Caco-2 (cell line): Measurements from ENCODE around the gene TMEM222. TPM values are rescaled to one million over a fixed set of nuclear protein-coding genes. Genes with fewer than 3 reads are reported as not detected.

Experiments used
- BruUV-seq: library from RNA; stranded (reverse); fragments of 400-500 nt; replicated peaks from 2 replicates; lab custom pipeline; 2021; lab: Mats Ljungman, UMichigan
- CTCF ChIA-PET: fragments of 300-600 bp; sonication (Branson Sonifier 250); formaldehyde crosslinking; loops from one replicate; lab custom pipeline; 2022; ENCODE audit warnings: antibody characterized with exemption; lab: Charles Lee
- POLR2A ChIA-PET: fragments of 300-600 bp; sonication (Branson Sonifier 250); formaldehyde crosslinking; loops from one replicate; lab custom pipeline; 2022; ENCODE audit warnings: antibody characterized with exemption; lab: Charles Lee
- DNase-seq, 2 experiments: peaks; one replicate each; pipeline versions ENCODE4 v3.0.0 to v3.0.0-alpha.2; 2020 to 2022
- H3K27me3 ChIP-seq: replicated peaks from 2 replicates; pipeline ENCODE4 v1.6.0; 2011; ENCODE audit warnings: low read length; ENCODE audit not compliant: control insufficient read depth, insufficient read depth
- H3K36me3 ChIP-seq: 2 replicates; pipeline ENCODE4 v1.5.1; 2011; ENCODE audit warnings: low read length; ENCODE audit not compliant: control insufficient read depth, insufficient read depth
- H3K4me1 ChIP-seq: fragments of 250-450 bp; sonication (Bioruptor Pico); 2 replicates; pipeline ENCODE4 v1.5.1; 2020; ENCODE audit warnings: mild to moderate bottlenecking
- H3K4me3 ChIP-seq: 2 replicates; pipeline ENCODE4 v1.5.1; 2011; ENCODE audit warnings: low read depth, mild to moderate bottlenecking, control low read depth, low read length
- H3K9me3 ChIP-seq: fragments of 250-450 bp; sonication (Bioruptor Pico); 2 replicates; pipeline ENCODE4 v1.5.1; 2020; ENCODE audit warnings: mild to moderate bottlenecking, moderate library complexity
- H3K27ac Mint-ChIP-seq: one replicate; pipeline ENCODE4 v1.8.0; 2022; ENCODE audit warnings: mixed read lengths; ENCODE audit not compliant: unreplicated experiment
- H3K27me3 Mint-ChIP-seq: one replicate; pipeline ENCODE4 v1.8.0; 2022; ENCODE audit warnings: mixed read lengths; ENCODE audit not compliant: insufficient read depth, unreplicated experiment
- H3K36me3 Mint-ChIP-seq: one replicate; pipeline ENCODE4 v1.8.0; 2022; ENCODE audit warnings: mild to moderate bottlenecking, mixed read lengths; ENCODE audit not compliant: insufficient read depth, unreplicated experiment
- H3K4me1 Mint-ChIP-seq: one replicate; pipeline ENCODE4 v1.8.0; 2022; ENCODE audit warnings: low read depth, mixed read lengths; ENCODE audit not compliant: unreplicated experiment
- H3K4me3 Mint-ChIP-seq: one replicate; pipeline ENCODE4 v1.8.0; 2022; ENCODE audit warnings: mild to moderate bottlenecking, moderate library complexity, mixed read lengths; ENCODE audit not compliant: unreplicated experiment
- H3K9me3 Mint-ChIP-seq: one replicate; pipeline ENCODE4 v1.8.0; 2022; ENCODE audit warnings: mixed read lengths; ENCODE audit not compliant: unreplicated experiment
- intact Hi-C: fragments of 100-400 bp; cut with micrococcal nuclease; formaldehyde crosslinking; loops from one replicate; pipeline ENCODE4 v1.10.0; 2022; ENCODE audit not compliant: unreplicated experiment
- total RNA-seq: library from RNA; stranded (reverse); gene quantifications from 2 replicates; pipeline ENCODE4 v1.2.3, GENCODE V29; 2022
- TF ChIP-seq, protein P1 (sequence below), 2 experiments: fragments of 200-600 bp in 1 of 2; IDR thresholded peaks; 1 replicate in 1 of 2; 2 replicates in 1 of 2; pipeline versions ENCODE4 v1.5.1 to v1.8.0; 2011 to 2022; ENCODE audit warnings: antibody characterized with exemption in 1 of 2, control low read depth in 1 of 2, inconsistent platforms in 1 of 2, low read depth in 1 of 2, low read length in 1 of 2, mild to moderate bottlenecking in 1 of 2, moderate library complexity in 1 of 2; ENCODE audit not compliant: insufficient read depth in 1 of 2, severe bottlenecking in 1 of 2, unreplicated experiment in 1 of 2

The TMEM222 gene
- total RNA-seq, 1 experiment from 2014 or later = 32.3 TPM

DNA sequence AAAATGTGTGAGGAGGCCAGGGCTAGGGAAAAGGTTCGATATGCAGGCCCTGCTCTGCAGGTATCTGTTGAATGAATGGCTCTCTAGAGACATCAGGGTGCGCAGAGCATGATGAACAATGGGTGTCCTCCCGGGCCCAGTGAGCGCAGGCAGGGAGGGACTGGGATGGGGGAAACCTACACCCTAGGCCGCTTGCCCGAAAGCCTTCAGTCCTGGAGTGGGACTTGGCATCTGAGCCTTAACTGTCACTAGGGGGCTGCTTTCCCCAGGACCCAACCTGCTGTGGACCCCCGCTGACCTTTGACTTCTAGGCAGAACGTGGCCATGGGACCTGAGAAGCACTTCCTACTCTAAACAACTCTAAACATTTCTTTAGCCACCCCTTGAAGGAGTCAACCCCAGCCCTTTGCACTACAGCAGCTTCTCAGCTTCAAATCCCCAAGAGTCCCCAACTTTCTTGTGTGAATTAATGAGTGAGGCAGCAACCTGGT, 45.2 kb downstream of the TMEM222 start:
- H3K27me3 ChIP-seq = no peaks in the 10 kb centered on the region
- peak overlapping the region; percentile 64 for H3K27ac Mint-ChIP-seq
- H3K4me3 Mint-ChIP-seq = peak overlapping the region; percentile 74
- peaks cover 7% of the 10 kb centered on the region for H3K4me1 Mint-ChIP-seq
- CTCF ChIA-PET = interaction anchor here (0.5 to 3.2 kb wide), 7 partner anchors 13 to 296 kb away, joined by 5 to 28 read pairs (median 9); no protein-coding TSS in a partner anchor
- no TSS peak for BruUV-seq
- H3K4me1 ChIP-seq = peaks cover 16% of the 10 kb centered on the region
- POLR2A ChIA-PET = no interaction called here
- DNase-seq = no peak
- H3K9me3 Mint-ChIP-seq = no peaks in the 10 kb centered on the region
- H3K9me3 ChIP-seq = no peaks in the 10 kb centered on the region
- intact Hi-C loops = no loop called here
- peak overlapping the region; percentile 46 for H3K4me3 ChIP-seq
- TF ChIP-seq, protein P1, sequence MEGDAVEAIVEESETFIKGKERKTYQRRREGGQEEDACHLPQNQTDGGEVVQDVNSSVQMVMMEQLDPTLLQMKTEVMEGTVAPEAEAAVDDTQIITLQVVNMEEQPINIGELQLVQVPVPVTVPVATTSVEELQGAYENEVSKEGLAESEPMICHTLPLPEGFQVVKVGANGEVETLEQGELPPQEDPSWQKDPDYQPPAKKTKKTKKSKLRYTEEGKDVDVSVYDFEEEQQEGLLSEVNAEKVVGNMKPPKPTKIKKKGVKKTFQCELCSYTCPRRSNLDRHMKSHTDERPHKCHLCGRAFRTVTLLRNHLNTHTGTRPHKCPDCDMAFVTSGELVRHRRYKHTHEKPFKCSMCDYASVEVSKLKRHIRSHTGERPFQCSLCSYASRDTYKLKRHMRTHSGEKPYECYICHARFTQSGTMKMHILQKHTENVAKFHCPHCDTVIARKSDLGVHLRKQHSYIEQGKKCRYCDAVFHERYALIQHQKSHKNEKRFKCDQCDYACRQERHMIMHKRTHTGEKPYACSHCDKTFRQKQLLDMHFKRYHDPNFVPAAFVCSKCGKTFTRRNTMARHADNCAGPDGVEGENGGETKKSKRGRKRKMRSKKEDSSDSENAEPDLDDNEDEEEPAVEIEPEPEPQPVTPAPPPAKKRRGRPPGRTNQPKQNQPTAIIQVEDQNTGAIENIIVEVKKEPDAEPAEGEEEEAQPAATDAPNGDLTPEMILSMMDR (IDR thresholded peaks at IDR 0.05; ENCODE audit: insufficient read depth in 1 of 2, low read depth in 1 of 2, low read length in 1 of 2, severe bottlenecking in 1 of 2, unreplicated experiment in 1 of 2) = no peak
- H3K36me3 Mint-ChIP-seq = peaks cover 12% of the 10 kb centered on the region
- H3K27me3 Mint-ChIP-seq = no peaks in the 10 kb centered on the region
- no peaks in the 10 kb centered on the region for H3K36me3 ChIP-seq

DNA sequence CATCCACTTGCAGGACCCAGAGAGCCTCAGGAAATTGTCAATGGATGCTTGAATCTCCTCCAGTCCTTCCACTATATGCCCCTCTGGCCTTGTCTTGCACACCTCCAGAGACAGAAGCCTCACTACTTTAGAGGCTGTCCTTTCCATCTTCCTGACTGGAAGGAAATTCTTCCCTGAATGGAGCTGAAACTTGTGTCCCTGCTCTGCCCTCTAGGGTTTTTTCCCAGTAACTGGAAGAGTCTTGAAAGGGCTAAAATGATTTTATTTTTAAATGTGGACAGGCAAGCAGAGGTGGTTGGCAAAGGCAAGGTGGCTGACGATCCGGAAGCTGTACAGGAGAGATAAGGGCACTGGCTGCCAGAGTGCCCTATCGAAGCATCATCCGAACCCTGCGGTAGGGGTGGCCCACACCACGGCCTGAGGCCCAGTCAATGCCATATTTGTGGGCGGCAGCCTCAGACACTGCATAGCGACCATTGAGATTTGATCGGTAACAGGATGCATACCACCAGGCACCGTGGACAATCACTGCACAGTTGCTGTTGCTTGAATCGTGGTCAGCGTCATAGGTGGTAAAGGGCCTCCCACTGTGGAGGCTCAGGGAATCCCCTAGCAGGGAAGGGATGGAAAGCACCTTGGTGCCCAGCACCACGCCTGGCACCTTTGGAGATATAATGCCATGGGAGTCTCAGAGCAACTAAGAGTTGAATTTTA, 47.1 kb downstream of the TMEM222 start:
- Mint-ChIP-seq H3K9me3 (no peaks in the 10 kb centered on the region), H3K4me3 (peak overlapping the region; percentile 44), H3K27me3 (no peaks in the 10 kb centered on the region), H3K4me1 (peaks cover 5% of the 10 kb centered on the region), H3K36me3 (peaks cover 12% of the 10 kb centered on the region), H3K27ac (no peak overlapping the region)
- ChIA-PET POLR2A (no interaction called here), CTCF (interaction anchor here (0.6 to 1.5 kb wide), 4 partner anchors 10 to 36 kb away, joined by 3 to 4 read pairs (median 3); partner anchors contain the start of gene CD164L2)
- TF ChIP-seq, protein P1 (IDR thresholded peaks at IDR 0.05; ENCODE audit: insufficient read depth in 1 of 2, low read depth in 1 of 2, low read length in 1 of 2, severe bottlenecking in 1 of 2, unreplicated experiment in 1 of 2) = peak in 1 of 2 experiments; percentile 12
- no peak for DNase-seq
- intact Hi-C loops = no loop called here
- BruUV-seq = no TSS peak
- Histone ChIP-seq H3K4me1 (peaks cover 16% of the 10 kb centered on the region), H3K36me3 (no peaks in the 10 kb centered on the region), H3K4me3 (no peak overlapping the region), H3K9me3 (no peaks in the 10 kb centered on the region), H3K27me3 (no peaks in the 10 kb centered on the region)

DNA sequence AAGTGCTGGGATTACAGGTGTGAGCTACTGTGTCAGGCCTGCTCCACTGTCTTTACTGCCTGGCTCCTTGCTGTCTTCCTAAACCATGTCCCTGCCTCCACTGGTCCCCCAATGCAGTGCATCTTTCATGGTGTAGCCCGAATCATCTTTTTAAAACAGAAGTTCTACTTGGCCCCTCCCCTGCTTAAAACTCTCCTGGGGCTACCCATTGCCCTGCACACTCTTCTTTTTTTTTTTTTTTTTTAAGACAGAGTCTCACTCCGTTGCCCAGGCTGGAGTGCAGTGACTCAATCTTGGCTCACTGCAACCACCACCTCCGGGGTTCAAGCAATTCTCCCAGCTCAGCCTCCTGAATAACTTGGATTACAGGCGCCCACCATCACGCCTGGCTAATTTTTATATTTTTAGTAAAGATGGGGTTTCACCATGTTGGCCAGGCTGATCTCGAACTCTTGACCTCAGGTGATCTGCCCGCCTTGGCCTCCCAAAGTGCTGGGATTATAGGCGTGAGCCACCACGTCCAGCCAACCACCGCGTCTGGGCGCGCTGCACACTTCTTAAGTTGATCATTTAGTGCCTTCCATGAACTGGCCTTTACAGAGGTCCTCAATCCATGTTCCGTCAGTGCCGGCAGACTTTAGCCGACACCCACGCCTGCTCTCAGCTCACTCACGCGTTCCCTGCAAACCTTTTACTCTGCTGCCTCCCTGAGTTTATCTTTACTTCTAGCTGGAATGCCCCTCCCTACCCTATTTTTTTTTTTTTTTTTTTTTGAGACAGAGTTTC, 50.3 kb downstream of the TMEM222 start:
- Histone ChIP-seq H3K4me1 (peaks cover 5% of the 10 kb centered on the region; the same call in 1 of the 2 replicates), H3K27me3 (no peaks in the 10 kb centered on the region), H3K9me3 (no peaks in the 10 kb centered on the region), H3K4me3 (no peak overlapping the region), H3K36me3 (no peaks in the 10 kb centered on the region)
- Mint-ChIP-seq H3K4me3 (no peak overlapping the region), H3K36me3 (no peaks in the 10 kb centered on the region), H3K9me3 (no peaks in the 10 kb centered on the region), H3K4me1 (no peaks in the 10 kb centered on the region), H3K27ac (no peak overlapping the region), H3K27me3 (no peaks in the 10 kb centered on the region)
- TF ChIP-seq, protein P1 (IDR thresholded peaks at IDR 0.05; ENCODE audit: insufficient read depth in 1 of 2, low read depth in 1 of 2, low read length in 1 of 2, severe bottlenecking in 1 of 2, unreplicated experiment in 1 of 2) = no peak
- BruUV-seq = no TSS peak
- DNase-seq = no peak
- CTCF ChIA-PET = interaction anchor here (0.6 to 1.6 kb wide), 4 partner anchors 14 to 76 kb away, joined by 3 to 6 read pairs (median 5); no protein-coding TSS in a partner anchor
- POLR2A ChIA-PET = no interaction called here
- intact Hi-C loops = no loop called here
